Keratinocyte (primary cell): ENCODE data around the gene C14orf93.

Experiments
- EZH2 ChIP-seq: IDR thresholded peaks from one replicate; pipeline ENCODE4 v1.6.1; 2012; ENCODE audit warnings: inconsistent platforms, mild to moderate bottlenecking, low read length, moderate library complexity
- TF ChIP-seq, protein P1 (sequence below), 3 experiments: IDR thresholded peaks in 1 of 3; conservative IDR thresholded peaks in 1 of 3; optimal IDR thresholded peaks in 1 of 3; 2 replicates in 2 of 3; 3 replicates in 1 of 3; pipeline versions ENCODE3 to v1.5.1; 2011; ENCODE audit warnings: low read length in 3 of 3, mild to moderate bottlenecking in 3 of 3, moderate library complexity in 2 of 3, control low read depth in 1 of 3, inconsistent platforms in 1 of 3; ENCODE audit not compliant: insufficient read depth in 2 of 3; ENCODE audit errors: extremely low read depth in 1 of 3

DNA sequence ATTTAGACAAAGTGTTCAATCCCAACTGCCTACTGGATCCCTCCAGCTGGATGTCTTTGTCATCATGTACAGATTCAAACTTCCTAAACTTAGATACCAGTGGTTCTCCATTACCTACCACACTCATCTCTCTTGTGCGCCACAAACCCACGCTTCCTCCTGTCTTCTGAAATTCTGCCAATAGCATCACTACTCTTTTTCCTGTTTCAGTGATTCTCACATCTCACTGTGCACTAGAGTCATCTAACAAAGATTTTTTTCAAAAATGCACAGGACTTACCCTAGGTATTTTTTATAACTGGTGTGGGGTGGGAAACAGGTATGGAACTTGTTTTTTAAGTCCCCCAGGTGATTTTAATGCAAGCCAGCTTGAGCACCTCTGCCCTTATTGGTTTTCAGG lies 18.9 kb upstream of the C14orf93 start:
- TF ChIP-seq, protein P1, sequence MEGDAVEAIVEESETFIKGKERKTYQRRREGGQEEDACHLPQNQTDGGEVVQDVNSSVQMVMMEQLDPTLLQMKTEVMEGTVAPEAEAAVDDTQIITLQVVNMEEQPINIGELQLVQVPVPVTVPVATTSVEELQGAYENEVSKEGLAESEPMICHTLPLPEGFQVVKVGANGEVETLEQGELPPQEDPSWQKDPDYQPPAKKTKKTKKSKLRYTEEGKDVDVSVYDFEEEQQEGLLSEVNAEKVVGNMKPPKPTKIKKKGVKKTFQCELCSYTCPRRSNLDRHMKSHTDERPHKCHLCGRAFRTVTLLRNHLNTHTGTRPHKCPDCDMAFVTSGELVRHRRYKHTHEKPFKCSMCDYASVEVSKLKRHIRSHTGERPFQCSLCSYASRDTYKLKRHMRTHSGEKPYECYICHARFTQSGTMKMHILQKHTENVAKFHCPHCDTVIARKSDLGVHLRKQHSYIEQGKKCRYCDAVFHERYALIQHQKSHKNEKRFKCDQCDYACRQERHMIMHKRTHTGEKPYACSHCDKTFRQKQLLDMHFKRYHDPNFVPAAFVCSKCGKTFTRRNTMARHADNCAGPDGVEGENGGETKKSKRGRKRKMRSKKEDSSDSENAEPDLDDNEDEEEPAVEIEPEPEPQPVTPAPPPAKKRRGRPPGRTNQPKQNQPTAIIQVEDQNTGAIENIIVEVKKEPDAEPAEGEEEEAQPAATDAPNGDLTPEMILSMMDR (optimal IDR thresholded peaks at IDR 0.05 in 1 of 3, IDR thresholded peaks at IDR 0.05 in 1 of 3, conservative IDR thresholded peaks at IDR 0.05 in 1 of 3; ENCODE audit: extremely low read depth in 1 of 3, insufficient read depth in 2 of 3, low read length in 3 of 3), result no peak
- TF ChIP-seq EZH2, result no peak
